HCT116 (cell line): ENCODE results near the gene TCHP. TPM values are rescaled to one million over a fixed set of nuclear protein-coding genes. Genes with fewer than 3 reads are reported as not detected.
A peak's percentile ranks its signal among the peaks of the same experiment; 100 is the strongest.

Experiments
- ATAC-seq: fragments of 200-7000 bp; cut with Tn5 transposase; 2 replicates; pipeline ENCODE4 v1.9.1; 2020; ENCODE audit warnings: mild to moderate bottlenecking, moderate library complexity
- BruUV-seq: library from RNA; stranded (reverse); fragments of 400-500 nt; replicated peaks from 2 replicates; lab custom pipeline; 2021; lab: Mats Ljungman, UMichigan
- CTCF ChIA-PET: fragments of 300-600 bp; sonication (Branson Sonifier 250); formaldehyde crosslinking; loops from one replicate; lab custom pipeline; 2021; ENCODE audit warnings: antibody characterized with exemption; lab: Charles Lee
- POLR2A ChIA-PET: fragments of 300-600, 350-600 bp; sonication (Branson Sonifier 250); formaldehyde crosslinking; loops from one replicate; lab custom pipeline; 2021; ENCODE audit warnings: antibody characterized with exemption; lab: Charles Lee
- RAD21 ChIA-PET, 2 experiments: fragments of 300-600 bp; sonication (Branson Sonifier 250); formaldehyde crosslinking; loops; one replicate each; lab custom pipeline; 2023; ENCODE audit warnings: low total read pairs in 2 of 2; ENCODE audit not compliant: uncharacterized antibody in 2 of 2, unreplicated experiment in 2 of 2, low non-redundant PET in 1 of 2; lab: Charles Lee
- DNase-seq: peaks from one replicate; pipeline ENCODE4 v3.0.0-alpha.2; 2010; ENCODE audit warnings: low read depth, low spot score
- H2AFZ ChIP-seq: fragments of 200-600 bp; shearing (Covaris generic), sonication (generic); 2 replicates; pipeline ENCODE4 v1.6.1; 2017; ENCODE audit warnings: low read depth, mixed run types, mixed read lengths, antibody characterized with exemption, low read length; ENCODE audit not compliant: poor library complexity, severe bottlenecking
- H3K27ac ChIP-seq: 2 replicates; pipeline ENCODE4 v1.5.1; 2012; ENCODE audit warnings: low read depth, low read length
- H3K27me3 ChIP-seq: fragments of 200-600 bp; sonication (generic); 2 replicates; pipeline ENCODE4 v1.6.1; 2016; ENCODE audit warnings: mixed run types, low read length, mixed read lengths; ENCODE audit not compliant: insufficient read depth
- H3K36me3 ChIP-seq, 2 experiments: fragments of 200-500 bp in 1 of 2; fragments of 200-600 bp in 1 of 2; sonication (Bioruptor generic) in 1 of 2; sonication (generic) in 1 of 2; 2 replicates each; pipeline versions ENCODE4 v1.5.1 to v1.6.1; 2014 to 2016; ENCODE audit warnings: low read length in 2 of 2, inconsistent platforms in 1 of 2, mixed read lengths in 1 of 2, mixed run types in 1 of 2; ENCODE audit not compliant: insufficient read depth in 2 of 2, control insufficient read depth in 1 of 2
- H3K4me1 ChIP-seq, 2 experiments: fragments of 200-600 bp in 1 of 2; sonication (generic) in 1 of 2; 2 replicates each; pipeline versions ENCODE4 v1.5.1 to v1.6.1; 2012 to 2017; ENCODE audit warnings: low read length in 2 of 2, inconsistent platforms in 1 of 2, mild to moderate bottlenecking in 1 of 2, mixed read lengths in 1 of 2, mixed run types in 1 of 2, moderate library complexity in 1 of 2; ENCODE audit not compliant: insufficient read depth in 2 of 2, control insufficient read depth in 1 of 2
- H3K4me2 ChIP-seq: fragments of 200-600 bp; sonication (generic); 2 replicates; pipeline ENCODE4 v1.6.1; 2017; ENCODE audit warnings: mixed run types, low read length, mixed read lengths
- H3K4me3 ChIP-seq, 2 experiments: fragments of 200-600 bp in 1 of 2; sonication (generic) in 1 of 2; replicated peaks in 1 of 2; 2 replicates each; pipeline ENCODE4 v1.5.1; 2011 to 2016; ENCODE audit warnings: low read length in 2 of 2, control low read depth in 1 of 2, low read depth in 1 of 2, mild to moderate bottlenecking in 1 of 2, mixed read lengths in 1 of 2, mixed run types in 1 of 2
- H3K79me2 ChIP-seq: fragments of 200-600 bp; sonication (generic); 2 replicates; pipeline ENCODE4 v1.6.1; 2017; ENCODE audit warnings: mild to moderate bottlenecking, mixed run types, low read length, moderate library complexity, mixed read lengths; ENCODE audit not compliant: insufficient read depth
- H3K9ac ChIP-seq: fragments of 200-600 bp; sonication (generic); 2 replicates; pipeline ENCODE4 v1.6.1; 2016; ENCODE audit warnings: low read length, mixed read lengths
- H3K9me2 ChIP-seq: fragments of 200-600 bp; sonication (generic), shearing (Covaris generic); 2 replicates; pipeline ENCODE4 v1.6.1; 2017; ENCODE audit warnings: mixed run types, mild to moderate bottlenecking, moderate library complexity; ENCODE audit not compliant: insufficient read depth
- H3K9me3 ChIP-seq, 2 experiments: fragments of 200-500 bp in 1 of 2; fragments of 200-600 bp in 1 of 2; sonication (Bioruptor generic) in 1 of 2; sonication (generic) in 1 of 2; 2 replicates each; pipeline ENCODE4 v1.6.1; 2014 to 2017; ENCODE audit warnings: low read length in 2 of 2, mixed read lengths in 2 of 2, inconsistent platforms in 1 of 2, low read depth in 1 of 2, mild to moderate bottlenecking in 1 of 2, mixed run types in 1 of 2, moderate library complexity in 1 of 2; ENCODE audit not compliant: control insufficient read depth in 1 of 2, insufficient read depth in 1 of 2
- H4K20me1 ChIP-seq: fragments of 200-600 bp; sonication (generic), shearing (Covaris generic); 2 replicates; pipeline ENCODE4 v1.6.1; 2017; ENCODE audit warnings: mixed run types, mild to moderate bottlenecking, moderate library complexity; ENCODE audit not compliant: insufficient read depth
- CBX3 ChIP-seq: IDR thresholded peaks from 2 replicates; pipeline ENCODE4 v1.6.1; 2012; ENCODE audit warnings: low read depth
- CEBPB ChIP-seq: IDR thresholded peaks from 2 replicates; pipeline ENCODE4 v1.6.1; 2012; ENCODE audit warnings: low read depth
- ELF1 ChIP-seq: IDR thresholded peaks from 2 replicates; pipeline ENCODE4 v1.6.1; 2012; ENCODE audit warnings: low read depth, borderline replicate concordance
- EZH2phosphoT487 ChIP-seq: fragments of 200-600 bp; IDR thresholded peaks from 2 replicates; pipeline ENCODE4 v1.6.1; 2018; ENCODE audit warnings: antibody characterized with exemption, borderline replicate concordance
- FOSL1 ChIP-seq: IDR thresholded peaks from 2 replicates; pipeline ENCODE4 v1.6.1; 2012; ENCODE audit warnings: low read depth
- JUND ChIP-seq: IDR thresholded peaks from 2 replicates; pipeline ENCODE4 v1.6.1; 2012
- POLR2A ChIP-seq: IDR thresholded peaks from 2 replicates; pipeline ENCODE4 v1.7.0; 2011; ENCODE audit warnings: borderline replicate concordance; ENCODE audit not compliant: insufficient read depth, insufficient read length; ENCODE audit errors: extremely low read depth
- POLR2AphosphoS5 ChIP-seq: IDR thresholded peaks from 2 replicates; pipeline ENCODE4 v1.6.1; 2011; ENCODE audit warnings: mild to moderate bottlenecking, low read depth, low read length, moderate library complexity
- SIN3A ChIP-seq: IDR thresholded peaks from 2 replicates; pipeline ENCODE4 v1.6.1; 2012; ENCODE audit warnings: low read depth
- SP1 ChIP-seq: IDR thresholded peaks from 2 replicates; pipeline ENCODE4 v1.6.1; 2012; ENCODE audit warnings: low read depth
- SRF ChIP-seq: IDR thresholded peaks from 2 replicates; pipeline ENCODE4 v1.6.1; 2012; ENCODE audit warnings: low read depth
- TCF7L2 ChIP-seq: IDR thresholded peaks from 2 replicates; pipeline ENCODE4 v1.7.0; 2011; ENCODE audit warnings: borderline replicate concordance, inconsistent platforms; ENCODE audit not compliant: insufficient read depth, insufficient read length; ENCODE audit errors: extremely low read depth
- ZBTB33 ChIP-seq: IDR thresholded peaks from 2 replicates; pipeline ENCODE4 v1.6.1; 2011; ENCODE audit warnings: mild to moderate bottlenecking, low read length, moderate library complexity; ENCODE audit not compliant: insufficient replicate concordance; ENCODE audit errors: extremely low read depth
- ZFX ChIP-seq: fragments of 450-650 bp; IDR thresholded peaks from 2 replicates; pipeline ENCODE4 v1.6.1; 2017
- intact Hi-C: fragments of 100-400 bp; cut with micrococcal nuclease; formaldehyde crosslinking; loops from 2 replicates; pipeline ENCODE4 v1.10.0; 2022
- total RNA-seq: library from RNA; stranded (reverse); gene quantifications from one replicate; pipeline ENCODE4 v1.2.1, GENCODE V29; 2021; ENCODE audit not compliant: unreplicated experiment
- TF ChIP-seq, protein P1 (sequence below): IDR thresholded peaks from 2 replicates; pipeline ENCODE4 v1.6.1; 2012
- TF ChIP-seq, protein P2 (sequence below): IDR thresholded peaks from 2 replicates; pipeline ENCODE4 v1.6.1; 2012

Gene TCHP
- total RNA-seq, 1 experiment from 2014 or later = 17.3 TPM

- Histone ChIP-seq H3K36me3 (no peaks in the 10 kb centered on the region), H2AFZ (no peak overlapping the region), H3K9ac (no peak overlapping the region), H3K4me3 (no peak overlapping the region), H3K4me2 (no peak overlapping the region), H3K79me2 (peaks cover 23% of the 10 kb centered on the region), H3K9me2 (no peaks in the 10 kb centered on the region), H3K27ac (no peak overlapping the region), H4K20me1 (no peaks in the 10 kb centered on the region), H3K27me3 (no peaks in the 10 kb centered on the region), H3K9me3 (no peaks in the 10 kb centered on the region), H3K4me1 (peaks cover 11 to 16% of the 10 kb centered on the region in 2 experiments)
- ChIA-PET POLR2A (no interaction called here), RAD21 (no interaction called here), CTCF (no interaction called here)
- intact Hi-C loops = no loop called here
- BruUV-seq = no TSS peak
- ATAC-seq = no peak
- no peak for TF ChIP-seq SIN3A
- TF ChIP-seq FOSL1 = no peak
- TF ChIP-seq EZH2phosphoT487 = no peak
- no peak for TF ChIP-seq JUND
- TF ChIP-seq SRF = no peak
- TF ChIP-seq, protein P1, sequence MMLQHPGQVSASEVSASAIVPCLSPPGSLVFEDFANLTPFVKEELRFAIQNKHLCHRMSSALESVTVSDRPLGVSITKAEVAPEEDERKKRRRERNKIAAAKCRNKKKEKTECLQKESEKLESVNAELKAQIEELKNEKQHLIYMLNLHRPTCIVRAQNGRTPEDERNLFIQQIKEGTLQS = no peak
- no peak for TF ChIP-seq TCF7L2
- no peak for TF ChIP-seq SP1
- TF ChIP-seq ZFX = no peak
- no peak for DNase-seq
Measured at GRCh38 chr12:109873653-109874052, 26.4 kb upstream of the TCHP start.

GRCh38 chr12:109875572-109876131, 24.4 kb upstream of the TCHP start:
- Histone ChIP-seq H3K9ac (no peak overlapping the region), H3K79me2 (peaks cover 33% of the 10 kb centered on the region), H3K9me3 (no peaks in the 10 kb centered on the region), H3K9me2 (no peaks in the 10 kb centered on the region), H2AFZ (no peak overlapping the region), H4K20me1 (no peaks in the 10 kb centered on the region), H3K27me3 (no peaks in the 10 kb centered on the region), H3K4me2 (peak overlapping the region; percentile 17; the same call in 1 of the 2 replicates), H3K27ac (no peak overlapping the region), H3K4me1 (peaks cover 17 to 27% of the 10 kb centered on the region in 2 experiments), H3K36me3 (no peaks in the 10 kb centered on the region), H3K4me3 (no peak overlapping the region)
- intact Hi-C loops = no loop called here
- no peak for DNase-seq
- POLR2A ChIA-PET = no interaction called here
- RAD21 ChIA-PET = no interaction called here
- ATAC-seq = no peak
- CTCF ChIA-PET = no interaction called here
- no TSS peak for BruUV-seq
- TF ChIP-seq CEBPB (no peak), POLR2A (no peak), POLR2AphosphoS5 (no peak), JUND (no peak), ELF1 (no peak), CBX3 (no peak), SIN3A (no peak), ZBTB33 (no peak), FOSL1 (no peak), SRF (no peak)
- TF ChIP-seq, protein P2, sequence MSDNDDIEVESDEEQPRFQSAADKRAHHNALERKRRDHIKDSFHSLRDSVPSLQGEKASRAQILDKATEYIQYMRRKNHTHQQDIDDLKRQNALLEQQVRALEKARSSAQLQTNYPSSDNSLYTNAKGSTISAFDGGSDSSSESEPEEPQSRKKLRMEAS = no peak
